PC-9 (cell line): ENCODE data around the gene DCTN2.

ENCODE experiments used
- EZH2 ChIP-seq: fragments of 200-600 bp; sonication (generic); IDR thresholded peaks from 2 replicates; pipeline ENCODE4 v1.8.0; 2017; ENCODE audit warnings: antibody characterized with exemption, low read depth
- TF ChIP-seq, protein P1 (sequence below): fragments of 200-600 bp; sonication (generic); conservative IDR thresholded peaks from 2 replicates; pipeline ENCODE4 v1.6.1; 2017; ENCODE audit warnings: mixed run types, antibody characterized with exemption, mild to moderate bottlenecking, moderate library complexity

DNA sequence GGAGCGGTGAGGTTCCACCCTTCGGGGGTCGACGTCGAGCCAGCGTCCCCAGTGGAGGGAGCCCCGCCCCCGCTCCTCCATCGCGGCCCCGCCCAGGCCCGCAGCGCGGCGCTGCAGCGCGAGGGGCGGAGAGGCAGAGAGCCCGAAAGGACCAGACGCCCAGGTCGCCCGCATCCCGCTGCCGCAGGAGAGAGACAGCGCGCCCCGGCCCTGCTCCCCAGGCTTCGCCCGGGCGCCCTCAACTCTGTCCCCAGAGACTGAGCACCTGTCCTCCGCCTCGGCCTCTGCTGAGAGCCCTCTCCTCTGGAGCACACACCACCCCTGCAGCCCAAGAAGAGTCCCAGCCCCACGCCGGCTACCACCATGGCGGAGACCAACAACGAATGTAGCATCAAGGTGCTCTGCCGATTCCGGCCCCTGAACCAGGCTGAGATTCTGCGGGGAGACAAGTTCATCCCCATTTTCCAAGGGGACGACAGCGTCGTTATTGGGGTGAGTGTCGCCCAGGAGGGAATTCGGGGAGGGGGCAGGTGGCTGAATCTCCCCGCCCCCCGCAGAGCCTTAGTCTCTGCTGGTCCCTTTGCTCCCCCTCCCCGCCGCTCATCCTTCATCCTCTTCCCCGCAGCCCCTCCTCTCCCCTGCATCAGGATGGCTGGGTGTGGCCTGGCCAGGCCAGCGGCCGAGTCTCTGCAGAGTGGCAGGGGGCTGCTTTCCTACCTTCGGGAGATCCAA lies 3.1 kb upstream of the DCTN2 start, which contains the start of gene KIF5A:
- TF ChIP-seq, protein P1, sequence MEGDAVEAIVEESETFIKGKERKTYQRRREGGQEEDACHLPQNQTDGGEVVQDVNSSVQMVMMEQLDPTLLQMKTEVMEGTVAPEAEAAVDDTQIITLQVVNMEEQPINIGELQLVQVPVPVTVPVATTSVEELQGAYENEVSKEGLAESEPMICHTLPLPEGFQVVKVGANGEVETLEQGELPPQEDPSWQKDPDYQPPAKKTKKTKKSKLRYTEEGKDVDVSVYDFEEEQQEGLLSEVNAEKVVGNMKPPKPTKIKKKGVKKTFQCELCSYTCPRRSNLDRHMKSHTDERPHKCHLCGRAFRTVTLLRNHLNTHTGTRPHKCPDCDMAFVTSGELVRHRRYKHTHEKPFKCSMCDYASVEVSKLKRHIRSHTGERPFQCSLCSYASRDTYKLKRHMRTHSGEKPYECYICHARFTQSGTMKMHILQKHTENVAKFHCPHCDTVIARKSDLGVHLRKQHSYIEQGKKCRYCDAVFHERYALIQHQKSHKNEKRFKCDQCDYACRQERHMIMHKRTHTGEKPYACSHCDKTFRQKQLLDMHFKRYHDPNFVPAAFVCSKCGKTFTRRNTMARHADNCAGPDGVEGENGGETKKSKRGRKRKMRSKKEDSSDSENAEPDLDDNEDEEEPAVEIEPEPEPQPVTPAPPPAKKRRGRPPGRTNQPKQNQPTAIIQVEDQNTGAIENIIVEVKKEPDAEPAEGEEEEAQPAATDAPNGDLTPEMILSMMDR: no peak
- TF ChIP-seq EZH2: no peak
